OCI-LY3 (cell line): ENCODE results near the gene DAZAP1.

Source experiments
- H2AFZ ChIP-seq: fragments of 200-600, 300-600 bp; shearing (Covaris generic); 2 replicates; pipeline ENCODE4 v1.6.0; 2014; ENCODE audit warnings: antibody characterized with exemption, low read depth, low read length
- H3K27ac ChIP-seq: fragments of 200-600, 300-600 bp; sonication (generic); 2 replicates; pipeline ENCODE4 v1.5.1; 2014; ENCODE audit warnings: mild to moderate bottlenecking, low read length, moderate library complexity, mixed read lengths
- H3K27me3 ChIP-seq: fragments of 200-600, 300-600 bp; sonication (generic); 2 replicates; pipeline ENCODE4 v1.6.1; 2014; ENCODE audit warnings: low read depth, low read length, mixed read lengths
- H3K36me3 ChIP-seq: fragments of 200-600, 300-600 bp; sonication (generic); replicated peaks from 2 replicates; pipeline ENCODE3; 2014; ENCODE audit warnings: low read depth, low read length, mixed read lengths
- H3K4me1 ChIP-seq: fragments of 300-600, 200-600 bp; sonication (generic); 2 replicates; pipeline ENCODE4 v1.6.1; 2014; ENCODE audit warnings: low read length, mixed read lengths
- H3K4me2 ChIP-seq: fragments of 200-600, 300-600 bp; sonication (generic); 2 replicates; pipeline ENCODE4 v1.6.1; 2014; ENCODE audit warnings: low read length, mixed read lengths
- H3K4me3 ChIP-seq: fragments of 300-600, 200-600 bp; sonication (generic); 2 replicates; pipeline ENCODE4 v1.5.1; 2014; ENCODE audit warnings: antibody characterized with exemption, mild to moderate bottlenecking, low read length, moderate library complexity
- H3K79me2 ChIP-seq: fragments of 300-600, 200-600 bp; shearing (Covaris generic); 2 replicates; pipeline ENCODE4 v1.6.1; 2014; ENCODE audit warnings: mild to moderate bottlenecking, low read length, mixed read lengths
- H3K9ac ChIP-seq: fragments of 300-600, 200-600 bp; shearing (Covaris generic); 2 replicates; pipeline ENCODE4 v1.6.0; 2014; ENCODE audit warnings: mild to moderate bottlenecking, low read length, moderate library complexity
- H3K9me3 ChIP-seq: fragments of 200-600, 300-600 bp; shearing (Covaris generic); 2 replicates; pipeline ENCODE4 v1.6.1; 2014; ENCODE audit warnings: low read length, mixed read lengths; ENCODE audit not compliant: insufficient read depth
- H4K20me1 ChIP-seq: fragments of 200-600, 300-600 bp; sonication (generic); 2 replicates; pipeline ENCODE4 v1.6.1; 2016; ENCODE audit warnings: low read length, mixed read lengths; ENCODE audit not compliant: insufficient read depth
- CTCF ChIP-seq: fragments of 200-600, 300-600 bp; sonication (generic); IDR thresholded peaks from 2 replicates; pipeline ENCODE4 v1.5.1; 2014; ENCODE audit warnings: antibody characterized with exemption, low read length, low read depth
- EZH2phosphoT487 ChIP-seq: fragments of 200-600 bp; shearing (Covaris generic); IDR thresholded peaks from 2 replicates; pipeline ENCODE4 v1.6.1; 2018; ENCODE audit warnings: antibody characterized with exemption, mixed run types, low read depth

The DAZAP1 gene

DNA sequence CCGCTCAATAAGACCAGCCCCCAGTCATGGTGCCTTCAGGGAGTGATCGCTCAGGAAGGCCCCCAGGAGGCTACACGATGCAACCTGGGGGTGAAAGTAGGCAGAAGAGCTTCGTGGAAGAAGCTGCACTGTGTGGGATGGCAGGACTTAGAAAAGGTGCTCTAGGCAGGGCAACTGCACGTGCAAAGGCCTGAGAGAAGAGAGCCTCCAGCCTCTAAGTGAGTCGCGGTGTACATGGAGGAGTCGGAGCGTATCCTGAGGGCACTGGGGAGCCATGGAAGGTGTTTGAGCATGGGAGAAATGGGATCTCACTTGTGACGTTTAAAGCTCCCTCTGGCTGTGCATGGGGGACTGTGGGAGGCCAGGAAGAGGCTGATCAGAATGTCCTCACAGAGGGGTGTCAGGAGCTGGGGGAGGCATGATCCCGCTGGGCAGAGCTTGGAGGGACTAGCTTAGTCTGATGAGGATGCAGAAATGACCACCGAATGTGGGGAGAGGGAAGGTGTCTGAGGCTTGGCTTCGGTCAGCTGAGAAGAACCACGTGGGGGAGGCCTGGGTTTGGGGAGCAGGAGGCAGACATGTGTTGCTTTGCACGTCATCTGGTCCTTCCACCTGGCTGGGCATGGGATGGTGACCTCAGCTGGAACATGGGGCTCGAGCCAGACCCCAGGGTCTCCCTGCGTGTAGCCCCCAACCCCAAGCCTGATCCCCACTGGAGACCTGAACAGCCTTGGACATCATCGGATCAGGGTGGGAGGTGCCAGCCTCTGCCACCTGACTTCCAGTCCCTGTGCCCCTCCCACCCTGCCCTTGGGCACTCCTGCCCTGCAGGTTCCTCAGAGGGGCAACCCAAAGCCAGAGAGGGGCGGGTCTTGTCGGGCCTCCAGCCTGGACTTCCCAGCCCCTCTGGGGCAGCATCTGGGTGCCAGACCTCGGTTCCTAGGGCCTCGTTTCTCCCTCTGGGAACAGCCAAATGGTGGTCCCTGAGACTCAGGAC is 43.6 kb downstream of the DAZAP1 start:
- Histone ChIP-seq H3K27ac (no peak overlapping the region), H4K20me1 (no peaks in the 10 kb centered on the region), H3K9ac (no peak overlapping the region), H2AFZ (no peak overlapping the region), H3K4me3 (no peak overlapping the region), H3K79me2 (no peaks in the 10 kb centered on the region), H3K36me3 (no peaks in the 10 kb centered on the region), H3K9me3 (no peaks in the 10 kb centered on the region), H3K4me1 (no peaks in the 10 kb centered on the region), H3K27me3 (no peaks in the 10 kb centered on the region), H3K4me2 (no peak overlapping the region)
- TF ChIP-seq CTCF (no peak), EZH2phosphoT487 (no peak)

GRCh38 chr19:1451916-1452801 is 44.8 kb downstream of the DAZAP1 start:
- Histone ChIP-seq H3K4me3 (no peak overlapping the region), H2AFZ (no peak overlapping the region), H3K36me3 (no peaks in the 10 kb centered on the region), H3K27ac (no peak overlapping the region), H4K20me1 (no peaks in the 10 kb centered on the region), H3K4me2 (no peak overlapping the region), H3K9me3 (no peaks in the 10 kb centered on the region), H3K9ac (no peak overlapping the region), H3K79me2 (no peaks in the 10 kb centered on the region), H3K27me3 (no peaks in the 10 kb centered on the region), H3K4me1 (no peaks in the 10 kb centered on the region)
- TF ChIP-seq CTCF (no peak), EZH2phosphoT487 (no peak)

GRCh38 chr19:1452802-1453524 is 45.6 kb downstream of the DAZAP1 start:
- peaks cover 2% of the 10 kb centered on the region; the same call in 1 of the 2 replicates for H4K20me1 ChIP-seq
- H3K4me2 ChIP-seq, result no peak overlapping the region
- H3K9ac ChIP-seq, result no peak overlapping the region
- TF ChIP-seq EZH2phosphoT487 (no peak), CTCF (no peak)
- no peak overlapping the region for H3K27ac ChIP-seq
- no peaks in the 10 kb centered on the region for H3K36me3 ChIP-seq
- no peaks in the 10 kb centered on the region for H3K27me3 ChIP-seq
- H2AFZ ChIP-seq, result no peak overlapping the region
- no peaks in the 10 kb centered on the region for H3K4me1 ChIP-seq
- no peaks in the 10 kb centered on the region for H3K79me2 ChIP-seq
- no peaks in the 10 kb centered on the region for H3K9me3 ChIP-seq
- H3K4me3 ChIP-seq, result no peak overlapping the region
